Ammon's horn (tissue), 1 donor: Measurements from ENCODE around the gene TRUB1.
"Not testable (repeated sequence)": the region's sequence is repeated elsewhere in the genome, so short reads cannot be mapped to it uniquely, and the experiment has no call there.

Source experiments
- DNase-seq: peaks from one replicate; pipeline ENCODE4 v3.0.0-alpha.2; 2016; ENCODE audit warnings: low spot score

Gene TRUB1

GRCh38 chr10:114925587-114926586 is 12.1 kb upstream of the TRUB1 start:
- no peak for DNase-seq

GRCh38 chr10:114928818-114929217 is 9.2 kb upstream of the TRUB1 start:
- DNase-seq, result no peak

- no peak for DNase-seq
These were observed 7.7 kb upstream of the TRUB1 start for GRCh38 chr10:114930320-114930719.

GRCh38 chr10:114931072-114931679 is 6.8 kb upstream of the TRUB1 start:
- DNase-seq, result no peak

- DNase-seq, result no peak
These were observed 5.8 kb upstream of the TRUB1 start for GRCh38 chr10:114932225-114932624.

GRCh38 chr10:114932945-114933344 is 5.0 kb upstream of the TRUB1 start:
- DNase-seq, result no peak

GRCh38 chr10:114933588-114933987 is 4.4 kb upstream of the TRUB1 start:
- no peak for DNase-seq

GRCh38 chr10:114933995-114934394 is 4.0 kb upstream of the TRUB1 start:
- DNase-seq, result not testable (repeated sequence)

GRCh38 chr10:114938856-114939193 is 830 bp downstream of the TRUB1 start:
- DNase-seq, result no peak

GRCh38 chr10:114940735-114941134 is 2.7 kb downstream of the TRUB1 start:
- DNase-seq, result no peak

GRCh38 chr10:114943000-114943399 is 5.0 kb downstream of the TRUB1 start:
- DNase-seq, result no peak

GRCh38 chr10:114953047-114953446 is 15.1 kb downstream of the TRUB1 start:
- DNase-seq, result no peak

GRCh38 chr10:114955984-114956383 is 18.0 kb downstream of the TRUB1 start:
- no peak for DNase-seq

GRCh38 chr10:114956466-114956865 is 18.5 kb downstream of the TRUB1 start:
- no peak for DNase-seq

GRCh38 chr10:114957122-114957521 is 19.1 kb downstream of the TRUB1 start:
- no peak for DNase-seq

GRCh38 chr10:114957673-114958072 is 19.7 kb downstream of the TRUB1 start:
- no peak for DNase-seq

- no peak for DNase-seq
These were observed 24.4 kb downstream of the TRUB1 start for GRCh38 chr10:114962441-114962840.

GRCh38 chr10:114963908-114964307 is 25.9 kb downstream of the TRUB1 start:
- no peak for DNase-seq

GRCh38 chr10:114967071-114967470 is 29.1 kb downstream of the TRUB1 start:
- DNase-seq, result no peak

- DNase-seq, result no peak
These were observed 32.5 kb downstream of the TRUB1 start for GRCh38 chr10:114970515-114970914.

GRCh38 chr10:114973306-114973705 is 35.3 kb downstream of the TRUB1 start:
- DNase-seq, result no peak

GRCh38 chr10:114973997-114974396 is 36.0 kb downstream of the TRUB1 start:
- DNase-seq, result no peak

- no peak for DNase-seq
These were observed 36.6 kb downstream of the TRUB1 start for GRCh38 chr10:114974625-114975024.
